Breast epithelium (tissue), 3 donors: ENCODE measurements around the gene GLI3.

Source experiments
- POLR2A ChIP-seq: fragments of 450-650 bp; IDR thresholded peaks from one replicate; pipeline ENCODE4 v1.6.1; 2016; ENCODE audit warnings: antibody characterized with exemption, mild to moderate bottlenecking, moderate library complexity
- POLR2AphosphoS5 ChIP-seq, 3 donors: sonication (generic); formaldehyde crosslinking; IDR thresholded peaks; one replicate each; pipeline ENCODE4 v1.6.1; 2017; ENCODE audit warnings: antibody characterized with exemption in 3 of 3
- TF ChIP-seq, protein P1 (sequence below), 3 donors: fragments of 450-650 bp; IDR thresholded peaks; one replicate each; pipeline ENCODE4 v1.5.1; 2016 to 2017; ENCODE audit warnings: antibody characterized with exemption in 3 of 3, mild to moderate bottlenecking in 3 of 3, moderate library complexity in 3 of 3

- TF ChIP-seq, protein P1, sequence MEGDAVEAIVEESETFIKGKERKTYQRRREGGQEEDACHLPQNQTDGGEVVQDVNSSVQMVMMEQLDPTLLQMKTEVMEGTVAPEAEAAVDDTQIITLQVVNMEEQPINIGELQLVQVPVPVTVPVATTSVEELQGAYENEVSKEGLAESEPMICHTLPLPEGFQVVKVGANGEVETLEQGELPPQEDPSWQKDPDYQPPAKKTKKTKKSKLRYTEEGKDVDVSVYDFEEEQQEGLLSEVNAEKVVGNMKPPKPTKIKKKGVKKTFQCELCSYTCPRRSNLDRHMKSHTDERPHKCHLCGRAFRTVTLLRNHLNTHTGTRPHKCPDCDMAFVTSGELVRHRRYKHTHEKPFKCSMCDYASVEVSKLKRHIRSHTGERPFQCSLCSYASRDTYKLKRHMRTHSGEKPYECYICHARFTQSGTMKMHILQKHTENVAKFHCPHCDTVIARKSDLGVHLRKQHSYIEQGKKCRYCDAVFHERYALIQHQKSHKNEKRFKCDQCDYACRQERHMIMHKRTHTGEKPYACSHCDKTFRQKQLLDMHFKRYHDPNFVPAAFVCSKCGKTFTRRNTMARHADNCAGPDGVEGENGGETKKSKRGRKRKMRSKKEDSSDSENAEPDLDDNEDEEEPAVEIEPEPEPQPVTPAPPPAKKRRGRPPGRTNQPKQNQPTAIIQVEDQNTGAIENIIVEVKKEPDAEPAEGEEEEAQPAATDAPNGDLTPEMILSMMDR (IDR thresholded peaks at IDR 0.05), result no peak
- TF ChIP-seq POLR2AphosphoS5 (IDR thresholded peaks at IDR 0.05), result no peak
- TF ChIP-seq POLR2A, result no peak
Measured at GRCh38 chr7:42022791-42023190, 214.2 kb downstream of the GLI3 start.
